ENCODE results near the gene TICAM1. TPM values are rescaled to one million over a fixed set of nuclear protein-coding genes. Genes with fewer than 3 reads are reported as not detected.
"Not testable (repeated sequence)": the region's sequence is repeated elsewhere in the genome, so short reads cannot be mapped to it uniquely, and the experiment has no call there.

TICAM1 gene
- total RNA-seq, 1 experiment from 2014 or later, result 0.61 TPM

DNA sequence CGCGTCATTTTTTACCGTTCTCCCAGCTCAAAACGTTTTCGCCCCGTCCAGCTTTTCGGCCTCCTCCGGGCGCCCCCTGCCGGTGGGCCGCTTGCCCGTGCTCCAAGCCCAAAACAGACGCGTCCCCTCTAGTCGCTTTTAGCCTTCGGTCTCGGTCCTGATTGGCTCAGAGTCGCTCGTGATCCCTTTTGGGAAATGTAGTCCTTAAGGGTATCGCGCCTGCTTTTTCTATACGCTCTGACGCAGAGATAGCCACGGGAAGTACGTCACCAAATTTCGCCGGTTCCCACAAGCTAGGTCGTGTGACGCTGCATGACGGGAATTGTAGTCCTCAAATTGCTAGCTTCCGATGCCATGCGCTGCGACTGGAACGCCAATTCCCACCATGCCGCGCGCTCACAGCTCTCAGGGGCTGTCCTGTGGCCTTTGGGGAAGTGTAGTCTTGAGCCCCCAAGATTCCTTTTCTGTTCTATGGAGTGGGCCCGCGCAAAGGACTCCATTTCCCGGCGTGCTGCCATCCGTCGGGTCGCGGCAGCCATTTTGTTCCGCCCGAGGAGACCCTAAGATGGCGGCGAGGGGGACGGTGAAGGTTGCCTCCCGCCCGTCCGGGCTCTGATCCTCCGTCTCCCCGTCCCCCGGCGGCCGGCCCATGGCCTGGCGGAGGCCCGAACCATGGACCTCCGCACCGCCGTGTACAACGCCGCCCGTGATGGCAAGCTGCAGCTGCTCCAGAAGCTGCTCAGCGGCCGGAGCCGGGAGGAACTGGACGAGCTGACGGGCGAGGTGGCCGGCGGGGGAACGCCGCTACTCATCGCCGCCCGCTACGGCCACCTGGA lies 40.1 kb downstream of the TICAM1 start, which contains the start of gene FEM1A (continued):
- TF ChIP-seq, protein P1, sequence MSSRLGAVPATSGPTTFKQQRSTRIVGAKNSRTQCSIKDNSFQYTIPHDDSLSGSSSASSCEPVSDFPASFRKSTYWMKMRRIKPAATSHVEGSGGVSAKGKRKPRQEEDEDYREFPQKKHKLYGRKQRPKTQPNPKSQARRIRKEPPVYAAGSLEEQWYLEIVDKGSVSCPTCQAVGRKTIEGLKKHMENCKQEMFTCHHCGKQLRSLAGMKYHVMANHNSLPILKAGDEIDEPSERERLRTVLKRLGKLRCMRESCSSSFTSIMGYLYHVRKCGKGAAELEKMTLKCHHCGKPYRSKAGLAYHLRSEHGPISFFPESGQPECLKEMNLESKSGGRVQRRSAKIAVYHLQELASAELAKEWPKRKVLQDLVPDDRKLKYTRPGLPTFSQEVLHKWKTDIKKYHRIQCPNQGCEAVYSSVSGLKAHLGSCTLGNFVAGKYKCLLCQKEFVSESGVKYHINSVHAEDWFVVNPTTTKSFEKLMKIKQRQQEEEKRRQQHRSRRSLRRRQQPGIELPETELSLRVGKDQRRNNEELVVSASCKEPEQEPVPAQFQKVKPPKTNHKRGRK (CRISPR knock-in tag; IDR thresholded peaks at IDR 0.05; ENCODE audit: borderline replicate concordance), result no peak
- peak; percentile 49; the same call in 1 of the 2 replicates for TF ChIP-seq TCF7 (CRISPR knock-in tag; IDR thresholded peaks at IDR 0.05; ENCODE audit: low read depth)
- peak; percentile 55; the same call in 1 of the 2 replicates for TF ChIP-seq SP1 (CRISPR knock-in tag; conservative IDR thresholded peaks at IDR 0.05)
- no peak for TF ChIP-seq FOXP1 (CRISPR knock-in tag; IDR thresholded peaks at IDR 0.05; ENCODE audit: borderline replicate concordance)
- peak; percentile 80; the same call in 1 of the 2 replicates for TF ChIP-seq ZNF396 (CRISPR knock-in tag; IDR thresholded peaks at IDR 0.05; ENCODE audit: borderline replicate concordance)
- TF ChIP-seq ZNF138 (CRISPR knock-in tag; conservative IDR thresholded peaks at IDR 0.05), result no peak; the same call in 1 of the 2 replicates
- no peak for TF ChIP-seq ZNF671 (CRISPR knock-in tag; IDR thresholded peaks at IDR 0.05)
- TF ChIP-seq, protein P2, sequence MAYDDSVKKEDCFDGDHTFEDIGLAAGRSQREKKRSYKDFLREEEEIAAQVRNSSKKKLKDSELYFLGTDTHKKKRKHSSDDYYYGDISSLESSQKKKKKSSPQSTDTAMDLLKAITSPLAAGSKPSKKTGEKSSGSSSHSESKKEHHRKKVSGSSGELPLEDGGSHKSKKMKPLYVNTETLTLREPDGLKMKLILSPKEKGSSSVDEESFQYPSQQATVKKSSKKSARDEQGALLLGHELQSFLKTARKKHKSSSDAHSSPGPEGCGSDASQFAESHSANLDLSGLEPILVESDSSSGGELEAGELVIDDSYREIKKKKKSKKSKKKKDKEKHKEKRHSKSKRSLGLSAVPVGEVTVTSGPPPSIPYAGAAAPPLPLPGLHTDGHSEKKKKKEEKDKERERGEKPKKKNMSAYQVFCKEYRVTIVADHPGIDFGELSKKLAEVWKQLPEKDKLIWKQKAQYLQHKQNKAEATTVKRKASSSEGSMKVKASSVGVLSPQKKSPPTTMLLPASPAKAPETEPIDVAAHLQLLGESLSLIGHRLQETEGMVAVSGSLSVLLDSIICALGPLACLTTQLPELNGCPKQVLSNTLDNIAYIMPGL (CRISPR knock-in tag; IDR thresholded peaks at IDR 0.05), result peak; percentile 57
- TF ChIP-seq, protein P3, sequence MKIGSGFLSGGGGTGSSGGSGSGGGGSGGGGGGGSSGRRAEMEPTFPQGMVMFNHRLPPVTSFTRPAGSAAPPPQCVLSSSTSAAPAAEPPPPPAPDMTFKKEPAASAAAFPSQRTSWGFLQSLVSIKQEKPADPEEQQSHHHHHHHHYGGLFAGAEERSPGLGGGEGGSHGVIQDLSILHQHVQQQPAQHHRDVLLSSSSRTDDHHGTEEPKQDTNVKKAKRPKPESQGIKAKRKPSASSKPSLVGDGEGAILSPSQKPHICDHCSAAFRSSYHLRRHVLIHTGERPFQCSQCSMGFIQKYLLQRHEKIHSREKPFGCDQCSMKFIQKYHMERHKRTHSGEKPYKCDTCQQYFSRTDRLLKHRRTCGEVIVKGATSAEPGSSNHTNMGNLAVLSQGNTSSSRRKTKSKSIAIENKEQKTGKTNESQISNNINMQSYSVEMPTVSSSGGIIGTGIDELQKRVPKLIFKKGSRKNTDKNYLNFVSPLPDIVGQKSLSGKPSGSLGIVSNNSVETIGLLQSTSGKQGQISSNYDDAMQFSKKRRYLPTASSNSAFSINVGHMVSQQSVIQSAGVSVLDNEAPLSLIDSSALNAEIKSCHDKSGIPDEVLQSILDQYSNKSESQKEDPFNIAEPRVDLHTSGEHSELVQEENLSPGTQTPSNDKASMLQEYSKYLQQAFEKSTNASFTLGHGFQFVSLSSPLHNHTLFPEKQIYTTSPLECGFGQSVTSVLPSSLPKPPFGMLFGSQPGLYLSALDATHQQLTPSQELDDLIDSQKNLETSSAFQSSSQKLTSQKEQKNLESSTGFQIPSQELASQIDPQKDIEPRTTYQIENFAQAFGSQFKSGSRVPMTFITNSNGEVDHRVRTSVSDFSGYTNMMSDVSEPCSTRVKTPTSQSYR (CRISPR knock-in tag; IDR thresholded peaks at IDR 0.05), result 0 out of 2 replicates have a peak, but pooled peaks have one; percentile 39
- TF ChIP-seq, protein P4, sequence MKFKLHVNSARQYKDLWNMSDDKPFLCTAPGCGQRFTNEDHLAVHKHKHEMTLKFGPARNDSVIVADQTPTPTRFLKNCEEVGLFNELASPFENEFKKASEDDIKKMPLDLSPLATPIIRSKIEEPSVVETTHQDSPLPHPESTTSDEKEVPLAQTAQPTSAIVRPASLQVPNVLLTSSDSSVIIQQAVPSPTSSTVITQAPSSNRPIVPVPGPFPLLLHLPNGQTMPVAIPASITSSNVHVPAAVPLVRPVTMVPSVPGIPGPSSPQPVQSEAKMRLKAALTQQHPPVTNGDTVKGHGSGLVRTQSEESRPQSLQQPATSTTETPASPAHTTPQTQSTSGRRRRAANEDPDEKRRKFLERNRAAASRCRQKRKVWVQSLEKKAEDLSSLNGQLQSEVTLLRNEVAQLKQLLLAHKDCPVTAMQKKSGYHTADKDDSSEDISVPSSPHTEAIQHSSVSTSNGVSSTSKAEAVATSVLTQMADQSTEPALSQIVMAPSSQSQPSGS (CRISPR knock-in tag; IDR thresholded peaks at IDR 0.05; ENCODE audit: borderline replicate concordance, low read depth), result no peak
- TF ChIP-seq, protein P5, sequence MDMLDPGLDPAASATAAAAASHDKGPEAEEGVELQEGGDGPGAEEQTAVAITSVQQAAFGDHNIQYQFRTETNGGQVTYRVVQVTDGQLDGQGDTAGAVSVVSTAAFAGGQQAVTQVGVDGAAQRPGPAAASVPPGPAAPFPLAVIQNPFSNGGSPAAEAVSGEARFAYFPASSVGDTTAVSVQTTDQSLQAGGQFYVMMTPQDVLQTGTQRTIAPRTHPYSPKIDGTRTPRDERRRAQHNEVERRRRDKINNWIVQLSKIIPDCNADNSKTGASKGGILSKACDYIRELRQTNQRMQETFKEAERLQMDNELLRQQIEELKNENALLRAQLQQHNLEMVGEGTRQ (CRISPR knock-in tag; IDR thresholded peaks at IDR 0.05), result peak; percentile 82
- peak; percentile 70 for TF ChIP-seq NFYB (CRISPR knock-in tag; conservative IDR thresholded peaks at IDR 0.05; ENCODE audit: low read depth)
- TF ChIP-seq NR2C2 (CRISPR knock-in tag; IDR thresholded peaks at IDR 0.05), result peak; percentile 48; the same call in 1 of the 2 replicates
- TF ChIP-seq, protein P6, sequence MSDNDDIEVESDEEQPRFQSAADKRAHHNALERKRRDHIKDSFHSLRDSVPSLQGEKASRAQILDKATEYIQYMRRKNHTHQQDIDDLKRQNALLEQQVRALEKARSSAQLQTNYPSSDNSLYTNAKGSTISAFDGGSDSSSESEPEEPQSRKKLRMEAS (CRISPR knock-in tag; IDR thresholded peaks at IDR 0.05), result peak; percentile 2; the same call in 1 of the 2 replicates
- peak; percentile 66 for TF ChIP-seq FOXK1 (CRISPR knock-in tag; IDR thresholded peaks at IDR 0.05)
- no peak for TF ChIP-seq ZNF121 (CRISPR knock-in tag; IDR thresholded peaks at IDR 0.05)
- TF ChIP-seq GABPB1 (CRISPR knock-in tag; IDR thresholded peaks at IDR 0.05), result peak; percentile 90; the same call in 1 of the 2 replicates
- TF ChIP-seq ZBTB21 (CRISPR knock-in tag; IDR thresholded peaks at IDR 0.05; ENCODE audit: borderline replicate concordance), result peak; percentile 71
- TF ChIP-seq ETV6 (CRISPR knock-in tag; IDR thresholded peaks at IDR 0.05), result peak; percentile 26; the same call in 1 of the 2 replicates
- no peak for TF ChIP-seq KAT7 (CRISPR knock-in tag; IDR thresholded peaks at IDR 0.05; ENCODE audit: borderline replicate concordance)
- TF ChIP-seq CREB1 (CRISPR knock-in tag; IDR thresholded peaks at IDR 0.05), result peak; percentile 74; the same call in 1 of the 2 replicates
- TF ChIP-seq, protein P7, sequence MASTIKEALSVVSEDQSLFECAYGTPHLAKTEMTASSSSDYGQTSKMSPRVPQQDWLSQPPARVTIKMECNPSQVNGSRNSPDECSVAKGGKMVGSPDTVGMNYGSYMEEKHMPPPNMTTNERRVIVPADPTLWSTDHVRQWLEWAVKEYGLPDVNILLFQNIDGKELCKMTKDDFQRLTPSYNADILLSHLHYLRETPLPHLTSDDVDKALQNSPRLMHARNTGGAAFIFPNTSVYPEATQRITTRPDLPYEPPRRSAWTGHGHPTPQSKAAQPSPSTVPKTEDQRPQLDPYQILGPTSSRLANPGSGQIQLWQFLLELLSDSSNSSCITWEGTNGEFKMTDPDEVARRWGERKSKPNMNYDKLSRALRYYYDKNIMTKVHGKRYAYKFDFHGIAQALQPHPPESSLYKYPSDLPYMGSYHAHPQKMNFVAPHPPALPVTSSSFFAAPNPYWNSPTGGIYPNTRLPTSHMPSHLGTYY (CRISPR knock-in tag; IDR thresholded peaks at IDR 0.05), result no peak
- peak; percentile 47; the same call in 1 of the 2 replicates for TF ChIP-seq ZNF423 (CRISPR knock-in tag; IDR thresholded peaks at IDR 0.05)
- TF ChIP-seq, protein P8, sequence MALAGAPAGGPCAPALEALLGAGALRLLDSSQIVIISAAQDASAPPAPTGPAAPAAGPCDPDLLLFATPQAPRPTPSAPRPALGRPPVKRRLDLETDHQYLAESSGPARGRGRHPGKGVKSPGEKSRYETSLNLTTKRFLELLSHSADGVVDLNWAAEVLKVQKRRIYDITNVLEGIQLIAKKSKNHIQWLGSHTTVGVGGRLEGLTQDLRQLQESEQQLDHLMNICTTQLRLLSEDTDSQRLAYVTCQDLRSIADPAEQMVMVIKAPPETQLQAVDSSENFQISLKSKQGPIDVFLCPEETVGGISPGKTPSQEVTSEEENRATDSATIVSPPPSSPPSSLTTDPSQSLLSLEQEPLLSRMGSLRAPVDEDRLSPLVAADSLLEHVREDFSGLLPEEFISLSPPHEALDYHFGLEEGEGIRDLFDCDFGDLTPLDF (CRISPR knock-in tag; IDR thresholded peaks at IDR 0.05), result no peak

DNA sequence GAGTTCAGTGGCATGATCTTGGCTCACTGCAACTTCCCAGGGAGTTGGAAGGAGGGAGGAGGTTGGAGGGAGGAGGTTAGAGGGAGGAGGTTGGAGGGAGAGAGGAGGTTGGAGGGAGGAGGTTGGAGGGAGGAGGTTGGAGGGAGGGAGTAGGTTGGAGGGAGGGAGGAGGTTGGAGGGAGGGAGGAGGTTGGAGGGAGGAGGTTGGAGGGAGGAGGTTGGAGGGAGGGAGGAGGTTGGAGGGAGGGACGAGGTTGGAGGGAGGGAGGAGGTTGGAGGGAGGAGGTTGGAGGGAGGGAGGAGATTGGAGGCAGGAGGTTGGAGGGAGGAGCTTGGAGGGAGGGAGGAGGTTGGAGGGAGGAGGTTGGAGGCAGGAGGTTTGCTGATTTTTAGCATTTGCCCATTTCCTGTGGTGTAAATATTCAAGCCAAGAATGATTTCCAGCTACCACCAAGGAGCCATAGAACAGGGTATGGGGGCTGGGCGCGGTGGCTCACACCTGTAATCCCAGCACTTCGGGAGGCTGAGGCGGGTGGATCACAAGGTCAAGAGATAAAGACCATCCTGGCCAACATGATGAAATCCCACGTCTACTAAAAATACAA lies 45.0 kb downstream of the TICAM1 start:
- H3K36me3 Mint-ChIP-seq; H3K4me3 Mint-ChIP-seq; H3K4me1 Mint-ChIP-seq; CTCF ChIA-PET; DNase-seq (ENCODE audit: low spot score); H3K27ac Mint-ChIP-seq; H3K27me3 Mint-ChIP-seq (ENCODE audit: low read depth); H3K9me3 Mint-ChIP-seq; POLR2A ChIA-PET; ATAC-seq: not testable (repeated sequence)
